ENCODE data around the gene CLHC1.
"Not testable (repeated sequence)": the region's sequence is repeated elsewhere in the genome, so short reads cannot be mapped to it uniquely, and the experiment has no call there.

Gene CLHC1

GRCh38 chr2:55232084-55232862 is at the start of gene CLHC1, which contains the start of gene RPS27A:
CLHC1 (minus strand) TSS chr2:55232293; CDS start chr2:55222411, 9,882 bp downstream.
RPS27A (plus strand) TSS chr2:55232688; CDS start chr2:55232825, 137 bp downstream.
- DNase-seq (ENCODE audit: low read depth in 2 of 2) = peak; percentile 86 to 91

GRCh38 chr2:55280851-55281546 is 48.9 kb upstream of the CLHC1 start:
- not testable (repeated sequence) for DNase-seq (ENCODE audit: low read depth in 2 of 2)

- DNase-seq (ENCODE audit: low read depth in 2 of 2) = not testable (repeated sequence)
Observed at GRCh38 chr2:55279859-55280424, 47.8 kb upstream of the CLHC1 start.

- DNase-seq (ENCODE audit: low read depth in 2 of 2) = not testable (repeated sequence)
Observed at GRCh38 chr2:55279214-55279835, 47.2 kb upstream of the CLHC1 start.

DNA sequence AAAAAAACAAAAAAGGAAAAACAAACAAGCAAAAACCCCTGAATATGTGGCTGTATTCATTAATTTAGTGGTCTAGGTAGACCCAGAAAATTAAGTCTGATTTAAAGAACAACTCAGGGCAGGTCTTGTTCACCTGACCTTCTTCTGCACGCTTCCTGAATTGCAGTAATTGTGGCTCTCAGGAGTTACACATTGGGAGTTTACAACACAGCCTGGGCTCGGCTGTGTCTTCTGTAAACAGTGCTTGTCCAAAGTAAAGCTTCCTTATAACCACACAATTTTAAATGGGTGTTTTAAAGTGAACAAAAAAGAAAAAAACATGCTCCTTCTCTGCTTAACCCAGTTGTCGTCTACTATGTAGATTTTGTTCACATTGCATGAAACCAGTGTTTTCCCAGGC is 45.2 kb upstream of the CLHC1 start:
- DNase-seq (ENCODE audit: low read depth in 2 of 2) = no peak

DNA sequence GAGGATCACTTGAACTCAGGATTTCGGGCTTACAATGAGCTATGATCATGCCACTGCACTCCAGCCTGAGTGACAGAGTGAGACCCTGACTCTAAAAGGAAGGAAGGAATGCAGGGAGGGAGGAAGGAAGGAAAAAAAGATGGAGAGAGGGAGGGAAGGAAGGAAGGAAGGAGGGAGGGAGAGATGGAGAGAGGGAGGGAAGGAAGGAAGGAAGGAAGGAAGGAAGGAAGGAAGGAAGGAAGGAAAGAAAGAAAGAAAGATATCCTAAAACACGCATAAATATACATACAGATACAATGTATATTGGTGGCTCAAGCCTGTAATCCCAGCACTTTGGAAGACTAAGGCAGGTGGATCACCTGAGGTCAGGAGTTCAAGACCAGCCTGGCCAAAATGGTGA is 42.3 kb upstream of the CLHC1 start:
- DNase-seq (ENCODE audit: low read depth in 2 of 2) = not testable (repeated sequence)

DNA sequence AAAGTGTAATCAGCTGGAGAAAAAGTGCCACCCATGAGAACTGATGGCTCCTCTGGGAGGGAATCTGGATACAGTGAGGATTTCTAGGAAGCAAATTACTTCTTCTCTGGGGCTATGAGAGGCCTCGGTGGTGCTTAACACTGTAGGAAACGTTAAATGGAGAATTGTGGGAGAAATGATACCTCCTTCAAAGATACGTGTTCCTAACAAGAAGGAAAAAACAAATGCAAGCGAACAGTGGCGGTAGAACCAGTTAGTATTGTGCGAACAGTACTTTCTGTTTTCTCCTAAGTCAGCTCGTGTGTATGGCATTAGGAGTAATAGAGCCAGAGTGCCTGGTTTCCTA is 37.5 kb upstream of the CLHC1 start:
- no peak for DNase-seq (ENCODE audit: low read depth in 2 of 2)

GRCh38 chr2:55268907-55269644 is 37.0 kb upstream of the CLHC1 start, which contains the start of gene MTIF2:
MTIF2 (minus strand) TSS chr2:55269231; CDS start chr2:55263858, 5,373 bp downstream.
- DNase-seq (ENCODE audit: low read depth in 2 of 2) = peak; percentile 79 to 81

DNA sequence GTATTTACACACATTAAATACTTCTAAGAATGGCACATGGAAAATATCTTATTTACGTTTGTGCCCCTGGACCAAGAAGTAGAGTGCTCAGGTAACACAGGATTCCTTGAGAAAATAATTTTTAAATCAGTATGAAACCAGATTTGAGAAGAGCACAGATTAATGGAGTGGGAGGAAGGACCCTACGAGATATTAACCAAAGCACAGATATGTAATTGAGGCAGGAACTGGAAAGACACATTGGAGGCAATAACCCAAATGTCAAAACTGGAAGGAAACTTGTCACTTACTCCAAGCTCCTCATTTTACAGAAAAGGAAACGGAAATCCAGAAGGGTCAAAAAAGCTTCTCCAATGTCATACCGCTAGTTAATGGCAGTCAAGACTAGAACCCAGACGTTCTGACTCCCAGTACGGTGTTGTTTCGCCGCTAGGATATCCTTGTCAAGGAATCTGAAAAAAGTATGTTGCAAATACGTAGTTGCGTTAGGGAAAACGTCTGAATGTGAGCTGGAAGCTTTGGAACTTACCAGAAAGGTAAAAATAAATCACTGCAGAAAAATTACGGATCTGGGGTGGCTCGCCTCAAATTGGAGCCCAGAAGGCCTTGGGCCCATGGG is 36.3 kb upstream of the CLHC1 start:
- no peak for DNase-seq (ENCODE audit: low read depth in 2 of 2)

DNA sequence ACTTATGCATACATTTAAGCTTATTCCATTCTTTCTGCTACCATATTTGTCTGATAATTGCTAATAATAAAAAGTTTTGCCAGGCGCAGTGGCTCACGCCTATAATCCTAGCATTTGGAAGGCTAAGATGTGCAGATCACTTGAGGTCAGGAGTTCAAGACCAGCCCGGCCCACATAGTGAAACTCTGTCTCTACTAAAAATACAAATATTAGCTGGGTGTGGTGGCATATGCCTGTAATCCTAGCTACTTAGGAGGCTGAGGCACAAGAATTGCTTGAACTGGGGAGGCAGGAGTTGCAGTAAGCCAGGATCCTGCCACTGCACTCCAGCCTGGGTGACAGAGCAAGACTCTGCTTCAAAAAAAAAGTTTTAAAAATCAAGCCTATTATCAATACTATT is 27.5 kb upstream of the CLHC1 start:
- not testable (repeated sequence) for DNase-seq (ENCODE audit: low read depth in 2 of 2)

- no peak for DNase-seq (ENCODE audit: low read depth in 2 of 2)
Observed at GRCh38 chr2:55252832-55253231, 20.7 kb upstream of the CLHC1 start.

- no peak for DNase-seq (ENCODE audit: low read depth in 2 of 2)
Observed at GRCh38 chr2:55247025-55247424, 14.9 kb upstream of the CLHC1 start.

DNA sequence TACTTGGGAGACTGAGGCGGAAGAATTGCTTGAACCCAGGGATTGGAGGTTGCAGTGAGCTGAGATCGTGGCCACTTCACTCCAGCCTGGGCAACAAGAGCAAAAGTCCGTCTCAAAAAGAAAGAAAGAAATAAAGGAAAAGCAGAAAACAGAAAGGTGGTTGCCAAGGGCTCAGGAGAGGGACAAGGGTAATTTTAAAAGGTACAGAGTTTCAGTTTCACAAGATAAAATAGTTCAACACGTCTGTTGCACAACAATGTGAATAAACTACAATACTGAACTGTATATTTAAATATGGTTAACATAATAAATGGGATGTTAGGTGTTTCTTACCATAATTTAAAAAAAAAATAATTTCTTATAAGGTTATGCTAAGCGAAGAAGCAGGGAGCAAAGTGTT is 13.3 kb upstream of the CLHC1 start:
- no peak for DNase-seq (ENCODE audit: low read depth in 2 of 2)

DNA sequence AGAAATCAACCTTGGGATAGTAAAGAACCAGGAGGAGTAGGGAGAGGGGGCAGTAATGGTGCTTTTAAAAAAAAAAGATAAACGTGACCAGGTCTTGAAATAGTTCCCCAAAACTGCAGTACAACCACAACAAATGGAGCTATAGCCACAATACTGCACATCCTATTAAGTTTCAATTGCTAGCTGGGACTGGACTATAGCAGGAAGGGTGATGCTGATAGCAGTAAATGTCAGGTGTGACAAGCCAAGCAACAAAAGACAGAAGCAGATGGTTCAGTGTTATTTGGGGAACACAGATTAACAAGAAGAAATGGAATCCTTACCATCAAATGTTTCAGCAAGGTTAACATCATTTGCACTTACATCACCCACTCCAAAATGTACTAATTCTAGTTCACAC is 10.5 kb upstream of the CLHC1 start:
- no peak for DNase-seq (ENCODE audit: low read depth in 2 of 2)

GRCh38 chr2:55241582-55241981 is 9.5 kb upstream of the CLHC1 start:
- DNase-seq (ENCODE audit: low read depth in 2 of 2) = not testable (repeated sequence)

GRCh38 chr2:55239656-55240222 is 7.6 kb upstream of the CLHC1 start:
- no peak for DNase-seq (ENCODE audit: low read depth in 2 of 2)

DNA sequence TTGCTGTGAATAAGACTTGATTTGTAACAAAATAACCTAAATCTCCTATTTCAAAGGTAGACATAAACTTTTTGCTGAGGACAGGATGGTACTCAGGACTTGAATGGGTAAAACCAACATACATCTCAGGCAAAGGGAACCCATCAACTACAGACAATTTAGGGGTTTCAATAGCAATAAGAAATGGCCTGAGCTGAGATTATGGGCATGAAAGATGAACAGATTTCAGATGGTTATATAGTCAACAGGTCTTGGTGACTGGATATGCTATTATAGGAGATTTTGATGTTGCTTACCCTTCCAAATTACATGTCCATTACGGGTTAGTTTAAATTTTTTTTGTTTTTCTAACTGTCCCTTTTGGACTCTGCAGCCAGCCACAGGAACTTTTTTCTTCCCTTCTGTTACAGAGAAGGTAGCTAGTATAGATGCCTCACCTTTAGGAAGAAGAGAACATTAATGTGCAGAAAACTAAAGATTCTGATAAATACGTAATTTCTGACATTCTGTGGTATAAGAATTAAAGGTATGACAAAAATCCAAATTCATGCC is 5.0 kb upstream of the CLHC1 start:
- DNase-seq (ENCODE audit: low read depth in 2 of 2) = no peak

DNA sequence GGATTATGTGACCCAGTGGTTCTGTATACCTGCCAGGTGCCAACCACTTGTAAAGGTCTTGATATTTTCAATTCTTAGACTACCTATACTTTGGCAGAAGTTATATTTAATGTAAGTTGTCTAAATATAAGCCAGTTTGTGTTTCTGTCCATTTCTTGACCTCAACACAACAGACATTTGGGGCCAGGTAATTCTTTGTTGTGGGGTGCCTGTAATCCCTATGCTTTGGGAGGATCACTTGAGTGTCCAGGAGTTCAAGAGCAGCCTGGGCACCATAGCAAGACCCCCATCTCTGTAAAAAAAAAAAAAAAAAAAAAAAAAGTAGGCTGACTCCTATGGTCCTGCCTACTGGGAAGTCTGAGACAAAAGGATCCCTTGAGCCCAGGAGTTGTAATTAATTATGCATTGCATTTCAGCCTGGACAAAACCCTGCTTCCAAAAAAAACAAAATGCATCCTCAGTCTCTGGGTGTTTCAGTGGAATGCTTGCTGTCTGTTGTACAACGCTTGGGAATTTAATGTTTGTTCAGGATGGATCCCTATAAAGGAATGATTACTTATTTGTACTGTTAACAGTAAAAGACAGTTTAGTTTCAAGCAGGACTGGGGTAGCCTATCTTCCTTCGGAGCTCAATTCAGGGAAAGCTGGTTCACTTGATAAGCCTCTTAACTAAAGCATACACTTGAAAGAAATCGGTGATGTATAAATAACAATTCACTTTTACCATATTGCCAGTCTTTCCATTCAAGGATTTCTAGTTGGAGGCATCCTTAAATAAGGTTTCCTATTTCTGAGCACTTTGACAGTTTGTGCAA is 3.8 kb upstream of the CLHC1 start:
- no peak for DNase-seq (ENCODE audit: low read depth in 2 of 2)

DNA sequence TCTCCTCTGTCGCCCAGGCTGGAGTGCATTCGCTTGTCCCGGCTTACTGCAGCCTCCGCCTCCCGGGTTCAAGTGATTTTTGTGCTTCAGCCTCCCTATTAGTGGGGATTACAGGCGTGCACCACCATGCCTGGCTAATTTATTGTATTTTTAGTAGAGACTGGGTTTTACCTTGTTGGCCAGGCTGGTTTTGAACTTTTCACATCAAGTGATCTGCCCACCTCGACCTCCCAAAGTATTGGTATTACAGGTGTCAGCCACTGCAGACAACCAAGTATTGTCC is 1.5 kb upstream of the CLHC1 start:
- DNase-seq (ENCODE audit: low read depth in 2 of 2) = no peak

Measured in activated CD8-positive, alpha-beta memory T cell treated with anti-CD3 and anti-CD28 coated beads for 4 hours (primary cell).